IMR-90 (cell line): Measurements from ENCODE around the gene SPIN2A. TPM values are rescaled to one million over a fixed set of nuclear protein-coding genes. Genes with fewer than 3 reads are reported as not detected.

Experiments
- ATAC-seq: fragments of 200-7000 bp; cut with Tn5 transposase; 2 replicates; pipeline ENCODE4 v1.9.1; 2020; ENCODE audit warnings: low read depth, mild to moderate bottlenecking, moderate library complexity
- BruUV-seq: library from RNA; stranded (reverse); fragments of 400-500 nt; replicated peaks from 2 replicates; lab custom pipeline; 2021; lab: Mats Ljungman, UMichigan
- CTCF ChIA-PET: fragments of 300-600 bp; formaldehyde crosslinking; extraction: SDS; loops from one replicate; lab custom pipeline; 2021; ENCODE audit warnings: antibody characterized with exemption; lab: Yijun Ruan, JAX
- POLR2A ChIA-PET: fragments of 300-600 bp; sonication (Branson Sonifier 250); formaldehyde crosslinking; loops from one replicate; lab custom pipeline; 2022; ENCODE audit warnings: antibody characterized with exemption; ENCODE audit not compliant: unreplicated experiment; lab: Charles Lee
- DNase-seq: peaks from one replicate; pipeline ENCODE4 v3.0.0; 2013
- H2AFZ ChIP-seq: replicated peaks from 2 replicates; pipeline ENCODE3; 2013; ENCODE audit warnings: low read length, mild to moderate bottlenecking; ENCODE audit not compliant: poor library complexity
- H2AK5ac ChIP-seq: 2 replicates; pipeline ENCODE4 v1.6.1; 2013; ENCODE audit warnings: low read depth, low read length, inconsistent platforms
- H2AK9ac ChIP-seq: replicated peaks from 2 replicates; pipeline ENCODE3; 2013; ENCODE audit warnings: mild to moderate bottlenecking, low read depth, low read length, moderate library complexity; ENCODE audit not compliant: poor library complexity
- H2BK120ac ChIP-seq: 2 replicates; pipeline ENCODE4 v1.6.1; 2013; ENCODE audit warnings: low read depth, low read length, inconsistent platforms
- H2BK15ac ChIP-seq: 3 replicates; pipeline ENCODE4 v1.6.1; 2013; ENCODE audit warnings: low read depth, low read length, inconsistent platforms
- H2BK20ac ChIP-seq: 2 replicates; pipeline ENCODE4 v1.6.1; 2013; ENCODE audit warnings: low read depth, mild to moderate bottlenecking, inconsistent platforms, low read length, moderate library complexity
- H2BK5ac ChIP-seq: 2 replicates; pipeline ENCODE4 v1.6.1; 2013; ENCODE audit warnings: mild to moderate bottlenecking, low read depth, low read length, inconsistent platforms; ENCODE audit not compliant: poor library complexity, severe bottlenecking
- H3K14ac ChIP-seq: replicated peaks from 2 replicates; pipeline ENCODE4 v1.6.1; 2013; ENCODE audit warnings: low read depth, low read length, inconsistent platforms
- H3K18ac ChIP-seq: 2 replicates; pipeline ENCODE4 v1.6.1; 2013; ENCODE audit warnings: low read depth, low read length, control low read depth
- H3K23ac ChIP-seq: 2 replicates; pipeline ENCODE4 v1.6.1; 2013; ENCODE audit warnings: low read depth, low read length, inconsistent platforms
- H3K27ac ChIP-seq: 2 replicates; pipeline ENCODE4 v1.5.1; 2013; ENCODE audit warnings: mild to moderate bottlenecking, control low read depth, low read length; ENCODE audit not compliant: insufficient read depth
- H3K27me3 ChIP-seq: 2 replicates; pipeline ENCODE4 v1.6.1; 2013; ENCODE audit warnings: low read length; ENCODE audit not compliant: control insufficient read depth, insufficient read depth
- H3K36me3 ChIP-seq: 2 replicates; pipeline ENCODE4 v1.6.1; 2013; ENCODE audit warnings: low read length, mixed read lengths; ENCODE audit not compliant: control insufficient read depth, insufficient read depth
- H3K4ac ChIP-seq: 2 replicates; pipeline ENCODE4 v1.6.1; 2013; ENCODE audit warnings: low read depth, low read length, inconsistent platforms
- H3K4me1 ChIP-seq: 2 replicates; pipeline ENCODE4 v1.6.1; 2013; ENCODE audit warnings: low read length, mixed read lengths; ENCODE audit not compliant: control insufficient read depth, insufficient read depth
- H3K4me2 ChIP-seq: 2 replicates; pipeline ENCODE4 v1.6.1; 2013; ENCODE audit warnings: low read depth, mild to moderate bottlenecking, control low read depth, low read length, moderate library complexity
- H3K4me3 ChIP-seq: 2 replicates; pipeline ENCODE4 v1.5.1; 2013; ENCODE audit warnings: low read depth, mild to moderate bottlenecking, control low read depth, low read length, moderate library complexity; ENCODE audit not compliant: insufficient read depth
- H3K56ac ChIP-seq: 2 replicates; pipeline ENCODE4 v1.6.1; 2013; ENCODE audit warnings: low read length, inconsistent platforms; ENCODE audit not compliant: insufficient read depth; ENCODE audit errors: extremely low read depth
- H3K79me1 ChIP-seq, 2 experiments: 2 replicates each; pipeline ENCODE4 v1.6.1; 2013; ENCODE audit warnings: low read length in 2 of 2, inconsistent platforms in 1 of 2, low read depth in 1 of 2
- H3K9ac ChIP-seq: 2 replicates; pipeline ENCODE4 v1.6.1; 2013; ENCODE audit warnings: low read depth, low read length, control low read depth
- H3K9me1 ChIP-seq: 2 replicates; pipeline ENCODE4 v1.6.1; 2013; ENCODE audit warnings: low read length, inconsistent platforms; ENCODE audit not compliant: insufficient read depth
- H3K9me3 ChIP-seq: 2 replicates; pipeline ENCODE4 v1.6.1; 2013; ENCODE audit warnings: low read length; ENCODE audit not compliant: control insufficient read depth, insufficient read depth
- H4K20me1 ChIP-seq: 2 replicates; pipeline ENCODE4 v1.6.1; 2013; ENCODE audit warnings: low read length, inconsistent platforms; ENCODE audit not compliant: insufficient read depth
- H4K5ac ChIP-seq: 2 replicates; pipeline ENCODE4 v1.6.1; 2013; ENCODE audit warnings: mild to moderate bottlenecking, low read depth, low read length, control low read depth
- H4K8ac ChIP-seq, 2 experiments: 2 replicates each; pipeline ENCODE4 v1.6.1; 2013; ENCODE audit warnings: low read depth in 2 of 2, low read length in 2 of 2, control low read depth in 1 of 2, inconsistent platforms in 1 of 2
- H4K91ac ChIP-seq: 2 replicates; pipeline ENCODE4 v1.6.1; 2013; ENCODE audit warnings: low read depth, low read length, inconsistent platforms; ENCODE audit not compliant: insufficient read depth
- FOS ChIP-seq: fragments of 150-350 bp; IDR thresholded peaks from 2 replicates; pipeline ENCODE4 v1.6.1; 2016; ENCODE audit warnings: low read depth, low read length
- MAFK ChIP-seq: IDR thresholded peaks from 2 replicates; pipeline ENCODE4 v1.6.1; 2012; ENCODE audit warnings: low read depth, low read length, improper control_type of control experiment
- POLR2A ChIP-seq: IDR thresholded peaks from 2 replicates; pipeline ENCODE4 v1.6.1; 2012; ENCODE audit warnings: mild to moderate bottlenecking, low read depth, low read length
- whole genome bisulfite sequencing, 2 experiments: methylation state at CpG; one replicate each; pipeline versions ENCODE4 v1.1.5 to v1.1.7; 2013; ENCODE audit warnings: missing lambda C conversion rate in 2 of 2; ENCODE audit not compliant: insufficient read length in 1 of 2; ENCODE audit errors: extremely low coverage in 2 of 2; 5-methylcytosine and 5-hydroxymethylcytosine counted together
- dilution Hi-C: fragments of 300-500 bp; cut with HindIII; formaldehyde crosslinking; loops from one replicate; pipeline ENCODE4 v1.14.3; 2018; ENCODE audit warnings: low sequenced_read_pairs; ENCODE audit not compliant: unreplicated experiment
- in situ Hi-C: fragments of 300-500 bp; cut with MboI; formaldehyde crosslinking; loops from 3 replicates; pipeline ENCODE4 v1.14.3; 2019; ENCODE audit warnings: low sequenced_read_pairs, inconsistent platforms, mixed read lengths
- intact Hi-C: fragments of 100-400 bp; cut with micrococcal nuclease; formaldehyde crosslinking; loops from 2 replicates; pipeline ENCODE4 v1.10.0; 2022
- polyA plus RNA-seq, 3 experiments: library from polyadenylated mRNA; depleted of rRNA; stranded (reverse); fragments of >200 nt; gene quantifications; 2 replicates each; pipeline ENCODE4 v1.2.3, GENCODE V29; 2012; ENCODE audit warnings: low replicate concordance in 1 of 3
- total RNA-seq: library from RNA; depleted of rRNA; stranded (reverse); fragments of >200 nt; gene quantifications from 2 replicates; pipeline ENCODE4 v1.2.3, GENCODE V29; 2012

SPIN2A gene
- total and polyA plus RNA-seq, 2 of the 4 experiments (the other 2 are of a cell fraction): 0.18 to 0.63 TPM

- TF ChIP-seq POLR2A: no peak
- peak; percentile 90 for TF ChIP-seq MAFK
- no peak for TF ChIP-seq FOS
- ATAC-seq: no peak
Measured at GRCh38 chrX:57138674-57139073, 1.5 kb upstream of the SPIN2A start.

More at GRCh38 chrX:57138674-57139073, 1.5 kb upstream of the SPIN2A start:
- Histone ChIP-seq H3K9ac (no peak overlapping the region), H2BK20ac (no peak overlapping the region), H3K4me3 (no peak overlapping the region), H3K4ac (no peak overlapping the region), H3K27ac (no peak overlapping the region), H3K9me1 (no peaks in the 10 kb centered on the region), H4K20me1 (no peaks in the 10 kb centered on the region), H4K91ac (no peak overlapping the region), H2BK15ac (no peak overlapping the region), H4K5ac (no peak overlapping the region), H2AK5ac (no peak overlapping the region), H3K4me2 (no peak overlapping the region), H2BK5ac (no peak overlapping the region), H3K36me3 (no peaks in the 10 kb centered on the region), H2AFZ (no peak overlapping the region), H4K8ac (no peak overlapping the region), H3K79me1 (no peaks in the 10 kb centered on the region), H3K9me3 (no peaks in the 10 kb centered on the region), H3K14ac (no peak overlapping the region), H3K27me3 (no peaks in the 10 kb centered on the region), H2AK9ac (no peak overlapping the region), H3K4me1 (no peaks in the 10 kb centered on the region), H3K23ac (no peak overlapping the region), H3K18ac (no peak overlapping the region), H2BK120ac (no peak overlapping the region), H3K56ac (no peak overlapping the region)
- POLR2A ChIA-PET: no interaction called here
- CTCF ChIA-PET: no interaction called here
- BruUV-seq: no TSS peak
- dilution Hi-C loops (no loop called here), in situ Hi-C loops (loop anchor here (25.0 kb wide), 1 partner anchor 774 kb away; the partner anchor contains the start of gene ZXDA), intact Hi-C loops (no loop called here)
- no CpG with 5 or more reads among the region's 4 CpGs for WGBS, 2 experiments
- no peak for DNase-seq
